Effector memory CD8-positive, alpha-beta T cell (primary cell): ENCODE results near the gene MRPS6.

Source experiments
- ATAC-seq: fragments of 150-1000 bp; cut with Tn5 transposase; replicated peaks from 2 replicates; pipeline ENCODE4 v1.10.0; 2021; ENCODE audit warnings: mild to moderate bottlenecking, moderate library complexity
- DNase-seq, 3 experiments: peaks; one replicate each; pipeline ENCODE4 v3.0.0; 2021
- H3K27ac Mint-ChIP-seq, 2 donors: one replicate each; pipeline ENCODE4 v1.8.0; 2022; ENCODE audit warnings: mild to moderate bottlenecking in 2 of 2, mixed read lengths in 2 of 2, moderate library complexity in 2 of 2
- H3K27me3 Mint-ChIP-seq, 2 donors: one replicate each; pipeline ENCODE4 v1.8.0; 2022; ENCODE audit warnings: mixed read lengths in 2 of 2
- H3K36me3 Mint-ChIP-seq: one replicate; pipeline ENCODE4 v1.8.0; 2022; ENCODE audit warnings: mild to moderate bottlenecking, moderate library complexity, mixed read lengths; ENCODE audit not compliant: insufficient read depth
- H3K4me1 Mint-ChIP-seq, 2 donors: one replicate each; pipeline ENCODE4 v1.8.0; 2022; ENCODE audit warnings: low read depth in 2 of 2, mixed read lengths in 2 of 2
- H3K4me3 Mint-ChIP-seq, 2 donors: one replicate each; pipeline ENCODE4 v1.8.0; 2022; ENCODE audit warnings: mild to moderate bottlenecking in 2 of 2, mixed read lengths in 2 of 2, moderate library complexity in 2 of 2
- H3K9me3 Mint-ChIP-seq, 2 donors: one replicate each; pipeline ENCODE4 v1.8.0; 2022; ENCODE audit warnings: mixed read lengths in 2 of 2

Gene MRPS6

GRCh38 chr21:34186109-34186719 lies 112.8 kb downstream of the MRPS6 start:
- peaks cover 0 to 6% of the 10 kb centered on the region in 2 donors for H3K4me1 Mint-ChIP-seq
- no peaks in the 10 kb centered on the region for H3K27me3 Mint-ChIP-seq
- DNase-seq (no peak), ATAC-seq (no peak)
- no peak overlapping the region for H3K4me3 Mint-ChIP-seq
- H3K27ac Mint-ChIP-seq, result no peak overlapping the region
- H3K9me3 Mint-ChIP-seq, result no peaks in the 10 kb centered on the region
- no peaks in the 10 kb centered on the region for H3K36me3 Mint-ChIP-seq

- Mint-ChIP-seq H3K27me3 (no peaks in the 10 kb centered on the region), H3K36me3 (no peaks in the 10 kb centered on the region), H3K4me3 (no peak overlapping the region), H3K4me1 (peaks cover 4 to 13% of the 10 kb centered on the region in 2 donors), H3K9me3 (no peaks in the 10 kb centered on the region), H3K27ac (no peak overlapping the region)
- ATAC-seq (no peak), DNase-seq (no peak)
Observed at GRCh38 chr21:34187935-34188334, 114.6 kb downstream of the MRPS6 start.

GRCh38 chr21:34189506-34189905 lies 116.1 kb downstream of the MRPS6 start:
- H3K27ac Mint-ChIP-seq, result peak overlapping the region in 1 of 2 donors; percentile 39

GRCh38 chr21:34190576-34191321 lies 117.4 kb downstream of the MRPS6 start:
- H3K36me3 Mint-ChIP-seq, result no peaks in the 10 kb centered on the region
- ATAC-seq (no peak), DNase-seq (no peak)
- peak overlapping the region in 1 of 2 donors; percentile 38 for H3K27ac Mint-ChIP-seq
- H3K4me1 Mint-ChIP-seq, result peaks cover 4 to 14% of the 10 kb centered on the region in 2 donors
- no peaks in the 10 kb centered on the region for H3K9me3 Mint-ChIP-seq
- H3K27me3 Mint-ChIP-seq, result no peaks in the 10 kb centered on the region
- H3K4me3 Mint-ChIP-seq, result no peak overlapping the region

More at GRCh38 chr21:34189506-34189905, 116.1 kb downstream of the MRPS6 start:
- Mint-ChIP-seq H3K36me3 (no peaks in the 10 kb centered on the region), H3K9me3 (no peaks in the 10 kb centered on the region), H3K4me3 (no peak overlapping the region), H3K27me3 (no peaks in the 10 kb centered on the region), H3K4me1 (peaks cover 4 to 14% of the 10 kb centered on the region in 2 donors)
- no peak for ATAC-seq
- no peak for DNase-seq

GRCh38 chr21:34191876-34192275 lies 118.5 kb downstream of the MRPS6 start:
- Mint-ChIP-seq H3K27me3 (no peaks in the 10 kb centered on the region), H3K4me3 (no peak overlapping the region), H3K27ac (no peak overlapping the region), H3K36me3 (no peaks in the 10 kb centered on the region), H3K9me3 (no peaks in the 10 kb centered on the region), H3K4me1 (peaks cover 4 to 14% of the 10 kb centered on the region in 2 donors)
- no peak for DNase-seq
- no peak for ATAC-seq
